SW480 (cell line): Measurements from ENCODE around the gene DEXI.
"Not testable (repeated sequence)": the region's sequence is repeated elsewhere in the genome, so short reads cannot be mapped to it uniquely, and the experiment has no call there.

ENCODE experiments used
- DNase-seq: peaks from one replicate; pipeline ENCODE4 v3.0.0-alpha.2; 2016; ENCODE audit warnings: low spot score

DEXI gene

GRCh38 chr16:10926867-10927266 is 15.4 kb downstream of the DEXI start:
- no peak for DNase-seq

GRCh38 chr16:10926094-10926493 is 16.2 kb downstream of the DEXI start:
- DNase-seq: no peak

GRCh38 chr16:10925285-10925684 is 17.0 kb downstream of the DEXI start:
- not testable (repeated sequence) for DNase-seq

GRCh38 chr16:10923650-10924214 is 18.5 kb downstream of the DEXI start:
- DNase-seq: no peak

- DNase-seq: peak; percentile 28
These were observed 19.1 kb downstream of the DEXI start for GRCh38 chr16:10923146-10923649.

GRCh38 chr16:10922328-10923145 is 19.7 kb downstream of the DEXI start:
- DNase-seq: no peak

GRCh38 chr16:10921536-10922327 is 20.5 kb downstream of the DEXI start:
- no peak for DNase-seq

- DNase-seq: no peak
These were observed 21.4 kb downstream of the DEXI start for GRCh38 chr16:10920726-10921427.

- no peak for DNase-seq
These were observed 23.3 kb downstream of the DEXI start for GRCh38 chr16:10919003-10919351.

- peak; percentile 78 for DNase-seq
These were observed 23.8 kb downstream of the DEXI start for GRCh38 chr16:10918294-10919002.

- no peak for DNase-seq
These were observed 25.7 kb downstream of the DEXI start for GRCh38 chr16:10916534-10916933.

GRCh38 chr16:10911267-10911666 is 31.0 kb downstream of the DEXI start:
- DNase-seq: no peak

GRCh38 chr16:10907757-10908045 is 34.6 kb downstream of the DEXI start:
- DNase-seq: no peak

- no peak for DNase-seq
These were observed 35.1 kb downstream of the DEXI start for GRCh38 chr16:10906914-10907756.

GRCh38 chr16:10906482-10906881 is 35.8 kb downstream of the DEXI start:
- no peak for DNase-seq

- DNase-seq: no peak
These were observed 39.3 kb downstream of the DEXI start for GRCh38 chr16:10902999-10903398.

- no peak for DNase-seq
These were observed 45.1 kb downstream of the DEXI start for GRCh38 chr16:10897134-10897533.

GRCh38 chr16:10896723-10897122 is 45.5 kb downstream of the DEXI start:
- no peak for DNase-seq

- no peak for DNase-seq
These were observed 46.1 kb downstream of the DEXI start for GRCh38 chr16:10896165-10896564.

- no peak for DNase-seq
These were observed 47.0 kb downstream of the DEXI start for GRCh38 chr16:10895053-10895946.
